ENCODE results near the gene BPIFB3. TPM values are rescaled to one million over a fixed set of nuclear protein-coding genes. Genes with fewer than 3 reads are reported as not detected.

Gene BPIFB3
- total and polyA plus RNA-seq, 2 of the 13 experiments (the other 11 are each of a cell fraction or from before 2014, with no cell fraction given) = 0.09 TPM; not detected in 1

DNA sequence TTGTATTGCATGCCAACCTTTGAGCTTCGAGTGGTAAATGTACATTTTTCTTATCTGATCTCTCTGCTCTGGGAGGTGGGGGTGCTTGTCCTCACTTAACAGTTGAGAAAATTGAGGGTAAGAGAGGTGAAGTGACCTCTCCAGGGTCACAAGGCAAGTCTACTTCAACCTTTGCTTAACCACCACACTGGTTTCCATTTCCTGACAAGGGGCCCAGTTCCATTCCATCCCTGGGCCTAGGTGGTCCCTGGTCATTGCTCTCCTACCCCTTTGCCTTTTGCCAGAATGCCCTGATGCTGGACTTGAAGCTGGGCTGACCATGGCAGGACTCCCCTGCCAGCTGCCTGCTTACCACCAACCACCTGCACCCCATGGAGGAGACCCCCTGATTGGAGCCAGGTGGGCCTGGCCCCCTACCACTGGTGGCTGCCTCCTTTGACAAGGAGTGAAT lies 9.9 kb upstream of the BPIFB3 start (continued):
- peak; percentile 35; the same call in 1 of the 2 replicates for TF ChIP-seq FOXJ3 (CRISPR knock-in tag; IDR thresholded peaks at IDR 0.05; ENCODE audit: borderline replicate concordance)
- 0 out of 2 replicates have a peak, but pooled peaks have one; percentile 53 for TF ChIP-seq NFE2L1 (CRISPR knock-in tag; IDR thresholded peaks at IDR 0.05; ENCODE audit: borderline replicate concordance)
- no peak for TF ChIP-seq SALL2 (CRISPR knock-in tag; IDR thresholded peaks at IDR 0.05)
- TF ChIP-seq PHF8 (CRISPR knock-in tag; IDR thresholded peaks at IDR 0.05) = peak; percentile 36; the same call in 1 of the 2 replicates
- no peak for TF ChIP-seq PLRG1 (conservative IDR thresholded peaks at IDR 0.05)
- no peak for TF ChIP-seq HCFC1 (IDR thresholded peaks at IDR 0.05; ENCODE audit: low read depth, low read length)
- TF ChIP-seq NR2F6 (IDR thresholded peaks at IDR 0.05) = peak; percentile 87
- peak; percentile 85 for TF ChIP-seq NR2F6 (CRISPR knock-in tag; IDR thresholded peaks at IDR 0.05)
- TF ChIP-seq, protein P1, sequence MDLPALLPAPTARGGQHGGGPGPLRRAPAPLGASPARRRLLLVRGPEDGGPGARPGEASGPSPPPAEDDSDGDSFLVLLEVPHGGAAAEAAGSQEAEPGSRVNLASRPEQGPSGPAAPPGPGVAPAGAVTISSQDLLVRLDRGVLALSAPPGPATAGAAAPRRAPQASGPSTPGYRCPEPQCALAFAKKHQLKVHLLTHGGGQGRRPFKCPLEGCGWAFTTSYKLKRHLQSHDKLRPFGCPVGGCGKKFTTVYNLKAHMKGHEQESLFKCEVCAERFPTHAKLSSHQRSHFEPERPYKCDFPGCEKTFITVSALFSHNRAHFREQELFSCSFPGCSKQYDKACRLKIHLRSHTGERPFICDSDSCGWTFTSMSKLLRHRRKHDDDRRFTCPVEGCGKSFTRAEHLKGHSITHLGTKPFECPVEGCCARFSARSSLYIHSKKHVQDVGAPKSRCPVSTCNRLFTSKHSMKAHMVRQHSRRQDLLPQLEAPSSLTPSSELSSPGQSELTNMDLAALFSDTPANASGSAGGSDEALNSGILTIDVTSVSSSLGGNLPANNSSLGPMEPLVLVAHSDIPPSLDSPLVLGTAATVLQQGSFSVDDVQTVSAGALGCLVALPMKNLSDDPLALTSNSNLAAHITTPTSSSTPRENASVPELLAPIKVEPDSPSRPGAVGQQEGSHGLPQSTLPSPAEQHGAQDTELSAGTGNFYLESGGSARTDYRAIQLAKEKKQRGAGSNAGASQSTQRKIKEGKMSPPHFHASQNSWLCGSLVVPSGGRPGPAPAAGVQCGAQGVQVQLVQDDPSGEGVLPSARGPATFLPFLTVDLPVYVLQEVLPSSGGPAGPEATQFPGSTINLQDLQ (CRISPR knock-in tag; IDR thresholded peaks at IDR 0.05) = no peak
- no peak for TF ChIP-seq SMAD3 (CRISPR knock-in tag; IDR thresholded peaks at IDR 0.05)
- no peak for TF ChIP-seq FOXA1 (IDR thresholded peaks at IDR 0.05)
- no peak for TF ChIP-seq FOXA1 (CRISPR knock-in tag; IDR thresholded peaks at IDR 0.05)
- 0 out of 2 replicates have a peak, but pooled peaks have one; percentile 28 for TF ChIP-seq ADNP (CRISPR knock-in tag; IDR thresholded peaks at IDR 0.05)
- no peak for TF ChIP-seq ZNF329 (CRISPR knock-in tag; IDR thresholded peaks at IDR 0.05; ENCODE audit: low read depth)
- TF ChIP-seq, protein P2, sequence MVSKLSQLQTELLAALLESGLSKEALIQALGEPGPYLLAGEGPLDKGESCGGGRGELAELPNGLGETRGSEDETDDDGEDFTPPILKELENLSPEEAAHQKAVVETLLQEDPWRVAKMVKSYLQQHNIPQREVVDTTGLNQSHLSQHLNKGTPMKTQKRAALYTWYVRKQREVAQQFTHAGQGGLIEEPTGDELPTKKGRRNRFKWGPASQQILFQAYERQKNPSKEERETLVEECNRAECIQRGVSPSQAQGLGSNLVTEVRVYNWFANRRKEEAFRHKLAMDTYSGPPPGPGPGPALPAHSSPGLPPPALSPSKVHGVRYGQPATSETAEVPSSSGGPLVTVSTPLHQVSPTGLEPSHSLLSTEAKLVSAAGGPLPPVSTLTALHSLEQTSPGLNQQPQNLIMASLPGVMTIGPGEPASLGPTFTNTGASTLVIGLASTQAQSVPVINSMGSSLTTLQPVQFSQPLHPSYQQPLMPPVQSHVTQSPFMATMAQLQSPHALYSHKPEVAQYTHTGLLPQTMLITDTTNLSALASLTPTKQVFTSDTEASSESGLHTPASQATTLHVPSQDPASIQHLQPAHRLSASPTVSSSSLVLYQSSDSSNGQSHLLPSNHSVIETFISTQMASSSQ (IDR thresholded peaks at IDR 0.05; ENCODE audit: low read depth) = no peak
- TF ChIP-seq, protein P2 (CRISPR knock-in tag; IDR thresholded peaks at IDR 0.05; ENCODE audit: borderline replicate concordance) = no peak
- TF ChIP-seq GATA4 (IDR thresholded peaks at IDR 0.05; ENCODE audit: borderline replicate concordance, low read depth) = 0 out of 2 replicates have a peak, but pooled peaks have one; percentile 53
- 0 out of 2 replicates have a peak, but pooled peaks have one; percentile 50 for TF ChIP-seq ZNF788 (CRISPR knock-in tag; IDR thresholded peaks at IDR 0.05; ENCODE audit: borderline replicate concordance)
- TF ChIP-seq ZSCAN25 (CRISPR knock-in tag; IDR thresholded peaks at IDR 0.05) = 0 out of 2 replicates have a peak, but pooled peaks have one; percentile 45
- peak; percentile 20; the same call in 1 of the 2 replicates for TF ChIP-seq TARDBP (CRISPR knock-in tag; IDR thresholded peaks at IDR 0.05)
- TF ChIP-seq KLF13 (CRISPR knock-in tag; IDR thresholded peaks at IDR 0.05) = no peak
- TF ChIP-seq ZSCAN21 (CRISPR knock-in tag; IDR thresholded peaks at IDR 0.05; ENCODE audit: borderline replicate concordance) = no peak
- TF ChIP-seq HMG20A (CRISPR knock-in tag; IDR thresholded peaks at IDR 0.05; ENCODE audit: borderline replicate concordance) = peak; percentile 43; the same call in 1 of the 2 replicates
- TF ChIP-seq KAT7 (CRISPR knock-in tag; IDR thresholded peaks at IDR 0.05; ENCODE audit: borderline replicate concordance) = no peak
- TF ChIP-seq U2AF1 (optimal IDR thresholded peaks at IDR 0.05; ENCODE audit: low read depth, low read length) = no peak
- no peak for TF ChIP-seq NFKBIZ (CRISPR knock-in tag; IDR thresholded peaks at IDR 0.05)
- TF ChIP-seq JDP2 (CRISPR knock-in tag; IDR thresholded peaks at IDR 0.05; ENCODE audit: borderline replicate concordance) = no peak
- TF ChIP-seq SP2 (CRISPR knock-in tag; IDR thresholded peaks at IDR 0.05) = no peak
